ENCODE measurements around the gene FEZF1.

DNA sequence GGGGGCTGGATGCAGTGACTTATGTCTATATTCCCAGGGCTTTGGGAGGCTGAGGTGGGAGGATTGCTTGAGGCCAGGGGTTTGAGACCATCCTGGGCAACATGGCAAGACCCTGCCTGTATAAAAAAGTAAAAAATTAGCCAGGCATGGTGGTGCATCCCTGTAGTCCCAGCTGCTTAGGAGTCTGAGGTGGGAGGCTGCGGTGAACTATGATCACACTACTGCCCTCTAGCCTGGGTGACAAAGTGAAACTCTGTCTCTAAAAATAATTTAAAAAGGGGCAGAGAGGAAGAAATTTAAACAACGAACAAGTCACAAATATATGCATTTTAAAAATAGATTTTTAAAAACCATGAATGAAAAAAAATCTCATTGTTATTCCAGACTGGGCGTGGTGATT lies 46.2 kb upstream of the FEZF1 start:
- TF ChIP-seq POLR2A (IDR thresholded peaks at IDR 0.05), result no peak
- TF ChIP-seq, protein P1, sequence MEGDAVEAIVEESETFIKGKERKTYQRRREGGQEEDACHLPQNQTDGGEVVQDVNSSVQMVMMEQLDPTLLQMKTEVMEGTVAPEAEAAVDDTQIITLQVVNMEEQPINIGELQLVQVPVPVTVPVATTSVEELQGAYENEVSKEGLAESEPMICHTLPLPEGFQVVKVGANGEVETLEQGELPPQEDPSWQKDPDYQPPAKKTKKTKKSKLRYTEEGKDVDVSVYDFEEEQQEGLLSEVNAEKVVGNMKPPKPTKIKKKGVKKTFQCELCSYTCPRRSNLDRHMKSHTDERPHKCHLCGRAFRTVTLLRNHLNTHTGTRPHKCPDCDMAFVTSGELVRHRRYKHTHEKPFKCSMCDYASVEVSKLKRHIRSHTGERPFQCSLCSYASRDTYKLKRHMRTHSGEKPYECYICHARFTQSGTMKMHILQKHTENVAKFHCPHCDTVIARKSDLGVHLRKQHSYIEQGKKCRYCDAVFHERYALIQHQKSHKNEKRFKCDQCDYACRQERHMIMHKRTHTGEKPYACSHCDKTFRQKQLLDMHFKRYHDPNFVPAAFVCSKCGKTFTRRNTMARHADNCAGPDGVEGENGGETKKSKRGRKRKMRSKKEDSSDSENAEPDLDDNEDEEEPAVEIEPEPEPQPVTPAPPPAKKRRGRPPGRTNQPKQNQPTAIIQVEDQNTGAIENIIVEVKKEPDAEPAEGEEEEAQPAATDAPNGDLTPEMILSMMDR (IDR thresholded peaks at IDR 0.05), result no peak
